Suprapubic skin (tissue), 4 donors: Measurements from ENCODE around the gene KHDC4. TPM values are rescaled to one million over a fixed set of nuclear protein-coding genes. Genes with fewer than 3 reads are reported as not detected.

Experiments used
- DNase-seq, 2 donors: peaks; one replicate each; pipeline ENCODE4 v3.0.0-alpha.2; 2019; ENCODE audit warnings: low spot score in 2 of 2
- H3K27ac ChIP-seq: fragments of 200-600 bp; sonication (generic); one replicate; pipeline ENCODE4 v1.5.1; 2019
- H3K27me3 ChIP-seq: fragments of 200-600 bp; sonication (generic); one replicate; pipeline ENCODE4 v1.5.1; 2019
- H3K36me3 ChIP-seq: fragments of 200-600 bp; sonication (generic); one replicate; pipeline ENCODE4 v1.5.1; 2019
- H3K4me1 ChIP-seq: fragments of 200-600 bp; sonication (generic); one replicate; pipeline ENCODE4 v1.5.1; 2019
- H3K4me3 ChIP-seq: fragments of 200-600 bp; sonication (generic); one replicate; pipeline ENCODE4 v1.5.1; 2019; ENCODE audit warnings: mild to moderate bottlenecking
- H3K9me3 ChIP-seq: fragments of 200-600 bp; sonication (generic); one replicate; pipeline ENCODE4 v1.5.1; 2019
- EP300 ChIP-seq: sonication (generic); formaldehyde crosslinking; IDR thresholded peaks from one replicate; pipeline ENCODE4 v1.6.1; 2017; ENCODE audit warnings: antibody characterized with exemption
- POLR2A ChIP-seq, 2 donors: fragments of 450-650 bp; IDR thresholded peaks; one replicate each; pipeline ENCODE4 v1.6.1; 2017; ENCODE audit warnings: antibody characterized with exemption in 2 of 2, mild to moderate bottlenecking in 2 of 2, moderate library complexity in 2 of 2
- POLR2AphosphoS5 ChIP-seq, 3 donors: sonication (generic); formaldehyde crosslinking; IDR thresholded peaks; one replicate each; pipeline ENCODE4 v1.6.1; 2017; ENCODE audit warnings: antibody characterized with exemption in 3 of 3
- whole genome bisulfite sequencing: methylation state at CpG from one replicate; pipeline ENCODE4 v1.1.5; 2018; 5-methylcytosine and 5-hydroxymethylcytosine counted together
- total RNA-seq, 4 donors: library from RNA; depleted of rRNA; stranded (reverse); fragments of >200 nt; gene quantifications; one replicate each; pipeline ENCODE4 v1.1.0, GENCODE V29; 2016
- TF ChIP-seq, protein P1 (sequence below), 2 donors: fragments of 200-600 bp in 1 of 2; fragments of 450-650 bp in 1 of 2; sonication (generic) in 1 of 2; IDR thresholded peaks; one replicate each; pipeline ENCODE4 v1.5.1; 2016 to 2019; ENCODE audit warnings: antibody characterized with exemption in 2 of 2, mild to moderate bottlenecking in 1 of 2, moderate library complexity in 1 of 2

KHDC4 gene
- total RNA-seq, 4 donors from 2014 or later: 33.6 to 116 (median 50.3) TPM

DNA sequence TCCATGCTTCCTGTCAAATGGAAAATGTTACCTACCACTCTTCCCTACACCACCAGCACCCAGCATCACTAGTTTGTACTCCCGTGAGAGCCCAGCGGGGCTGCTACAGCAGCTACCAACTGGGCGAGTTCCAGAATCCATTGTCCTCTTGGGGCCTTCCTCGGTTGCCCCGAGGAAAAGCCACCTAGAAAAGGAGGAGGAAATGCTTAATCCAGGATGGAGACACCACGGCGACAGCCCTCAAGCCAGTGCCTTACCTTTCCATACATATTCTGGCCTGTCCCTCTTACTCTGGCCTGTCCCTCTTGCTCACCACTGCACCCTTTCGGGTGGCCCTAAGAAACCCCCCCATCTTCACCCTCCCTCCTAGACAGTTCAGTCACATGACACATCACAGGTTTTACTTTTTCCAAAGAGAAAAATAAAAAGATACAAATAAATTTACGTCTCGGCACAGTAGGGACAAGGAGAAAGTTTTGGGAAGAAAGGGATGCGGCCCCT is 23.5 kb downstream of the KHDC4 start:
- Histone ChIP-seq H3K9me3 (no peaks in the 10 kb centered on the region), H3K4me1 (peaks cover 22% of the 10 kb centered on the region), H3K27me3 (no peaks in the 10 kb centered on the region), H3K36me3 (peaks cover 66% of the 10 kb centered on the region), H3K27ac (peak overlapping the region; percentile 93), H3K4me3 (peak overlapping the region; percentile 77)
- peak in 1 of 2 donors; percentile 59 for DNase-seq
- WGBS: 3% methylated on average over 11 of the region's 11 CpGs
- TF ChIP-seq POLR2AphosphoS5 (IDR thresholded peaks at IDR 0.05) (no peak), EP300 (no peak), POLR2A (IDR thresholded peaks at IDR 0.05) (no peak)
- TF ChIP-seq, protein P1, sequence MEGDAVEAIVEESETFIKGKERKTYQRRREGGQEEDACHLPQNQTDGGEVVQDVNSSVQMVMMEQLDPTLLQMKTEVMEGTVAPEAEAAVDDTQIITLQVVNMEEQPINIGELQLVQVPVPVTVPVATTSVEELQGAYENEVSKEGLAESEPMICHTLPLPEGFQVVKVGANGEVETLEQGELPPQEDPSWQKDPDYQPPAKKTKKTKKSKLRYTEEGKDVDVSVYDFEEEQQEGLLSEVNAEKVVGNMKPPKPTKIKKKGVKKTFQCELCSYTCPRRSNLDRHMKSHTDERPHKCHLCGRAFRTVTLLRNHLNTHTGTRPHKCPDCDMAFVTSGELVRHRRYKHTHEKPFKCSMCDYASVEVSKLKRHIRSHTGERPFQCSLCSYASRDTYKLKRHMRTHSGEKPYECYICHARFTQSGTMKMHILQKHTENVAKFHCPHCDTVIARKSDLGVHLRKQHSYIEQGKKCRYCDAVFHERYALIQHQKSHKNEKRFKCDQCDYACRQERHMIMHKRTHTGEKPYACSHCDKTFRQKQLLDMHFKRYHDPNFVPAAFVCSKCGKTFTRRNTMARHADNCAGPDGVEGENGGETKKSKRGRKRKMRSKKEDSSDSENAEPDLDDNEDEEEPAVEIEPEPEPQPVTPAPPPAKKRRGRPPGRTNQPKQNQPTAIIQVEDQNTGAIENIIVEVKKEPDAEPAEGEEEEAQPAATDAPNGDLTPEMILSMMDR (IDR thresholded peaks at IDR 0.05): no peak

DNA sequence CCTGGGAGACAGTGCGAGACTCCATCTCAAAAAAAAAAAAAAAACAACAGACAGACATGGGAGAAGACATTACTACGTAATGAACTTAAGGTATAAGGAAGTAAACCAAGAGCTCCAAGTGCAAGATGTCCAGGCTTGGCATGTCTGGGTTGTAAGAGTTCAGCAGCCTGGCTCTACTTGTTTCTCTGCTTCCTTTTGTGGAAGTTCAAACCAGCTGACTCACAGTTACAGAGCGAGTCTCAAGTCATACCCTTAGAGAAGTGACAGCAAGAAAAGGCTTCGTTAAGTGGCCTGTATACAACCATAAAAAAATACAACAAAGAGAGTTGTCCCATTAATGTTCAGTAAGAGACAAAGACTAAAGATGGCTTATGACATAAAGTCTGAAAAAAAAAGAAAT is 24.3 kb downstream of the KHDC4 start:
- no peak for TF ChIP-seq POLR2AphosphoS5 (IDR thresholded peaks at IDR 0.05)
- no peak for TF ChIP-seq EP300
- TF ChIP-seq POLR2A (IDR thresholded peaks at IDR 0.05): no peak
- TF ChIP-seq, protein P1 (IDR thresholded peaks at IDR 0.05): no peak
- H3K36me3 ChIP-seq: peaks cover 63% of the 10 kb centered on the region
- no peak for DNase-seq

GRCh38 chr1:155904261-155904660 is 30.0 kb downstream of the KHDC4 start:
- 92% methylated on average over 12 of the region's 12 CpGs for WGBS
- Histone ChIP-seq H3K4me1 (peaks cover 2% of the 10 kb centered on the region), H3K36me3 (peaks cover 94% of the 10 kb centered on the region), H3K4me3 (no peak overlapping the region), H3K9me3 (no peaks in the 10 kb centered on the region), H3K27ac (no peak overlapping the region), H3K27me3 (no peaks in the 10 kb centered on the region)
- DNase-seq: no peak
- TF ChIP-seq, protein P1 (IDR thresholded peaks at IDR 0.05): no peak

More for the DNA sequence above, 24.3 kb downstream of the KHDC4 start:
- no peak overlapping the region for H3K27ac ChIP-seq
- H3K4me1 ChIP-seq: peaks cover 22% of the 10 kb centered on the region
- H3K9me3 ChIP-seq: no peaks in the 10 kb centered on the region
- no peaks in the 10 kb centered on the region for H3K27me3 ChIP-seq
- WGBS: 54% methylated on average over 4 of the region's 4 CpGs
- H3K4me3 ChIP-seq: peak overlapping the region; percentile 77

GRCh38 chr1:155900161-155900560 is 34.1 kb downstream of the KHDC4 start:
- WGBS: 85% methylated on average over 4 of the region's 4 CpGs
- no peaks in the 10 kb centered on the region for H3K27me3 ChIP-seq
- H3K27ac ChIP-seq: no peak overlapping the region
- no peaks in the 10 kb centered on the region for H3K9me3 ChIP-seq
- no peak for DNase-seq
- no peak overlapping the region for H3K4me3 ChIP-seq
- TF ChIP-seq POLR2AphosphoS5 (IDR thresholded peaks at IDR 0.05) (no peak), POLR2A (IDR thresholded peaks at IDR 0.05) (no peak), EP300 (no peak)
- TF ChIP-seq, protein P1 (IDR thresholded peaks at IDR 0.05): no peak
- H3K36me3 ChIP-seq: peaks cover 83% of the 10 kb centered on the region
- H3K4me1 ChIP-seq: no peaks in the 10 kb centered on the region

DNA sequence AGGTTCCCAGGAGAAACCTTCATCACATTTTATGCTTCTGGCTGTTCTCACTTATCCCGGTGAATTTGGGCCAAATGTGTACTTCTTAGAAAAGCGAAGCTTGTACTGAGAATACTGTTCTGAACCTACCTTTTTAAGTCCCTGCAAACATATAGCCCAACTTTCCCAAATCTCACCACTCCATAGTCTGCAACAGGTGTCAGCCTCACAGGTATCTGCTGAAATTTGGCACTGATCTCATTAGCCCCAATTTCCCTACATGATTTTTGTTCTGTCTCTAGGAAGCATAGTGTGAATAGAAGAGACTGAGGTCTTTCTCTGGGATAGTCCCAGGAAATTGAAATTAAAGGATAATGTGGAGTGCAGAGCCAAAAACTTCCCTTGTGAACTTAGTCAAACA is 34.5 kb downstream of the KHDC4 start:
- no peak overlapping the region for H3K4me3 ChIP-seq
- H3K4me1 ChIP-seq: no peaks in the 10 kb centered on the region
- H3K27me3 ChIP-seq: no peaks in the 10 kb centered on the region
- TF ChIP-seq EP300 (no peak), POLR2AphosphoS5 (IDR thresholded peaks at IDR 0.05) (no peak), POLR2A (IDR thresholded peaks at IDR 0.05) (no peak)
- TF ChIP-seq, protein P1 (IDR thresholded peaks at IDR 0.05): no peak
- H3K9me3 ChIP-seq: no peaks in the 10 kb centered on the region
- H3K27ac ChIP-seq: no peak overlapping the region
- H3K36me3 ChIP-seq: peaks cover 78% of the 10 kb centered on the region
- no peak for DNase-seq
- 84% methylated on average over 2 of the region's 2 CpGs for WGBS
